ENCODE measurements around the gene SEMA5B. TPM values are rescaled to one million over a fixed set of nuclear protein-coding genes. Genes with fewer than 3 reads are reported as not detected.

Gene SEMA5B
- total and polyA plus RNA-seq, 2 experiments from 2014 or later, result 8.0 to 26.8 TPM

DNA sequence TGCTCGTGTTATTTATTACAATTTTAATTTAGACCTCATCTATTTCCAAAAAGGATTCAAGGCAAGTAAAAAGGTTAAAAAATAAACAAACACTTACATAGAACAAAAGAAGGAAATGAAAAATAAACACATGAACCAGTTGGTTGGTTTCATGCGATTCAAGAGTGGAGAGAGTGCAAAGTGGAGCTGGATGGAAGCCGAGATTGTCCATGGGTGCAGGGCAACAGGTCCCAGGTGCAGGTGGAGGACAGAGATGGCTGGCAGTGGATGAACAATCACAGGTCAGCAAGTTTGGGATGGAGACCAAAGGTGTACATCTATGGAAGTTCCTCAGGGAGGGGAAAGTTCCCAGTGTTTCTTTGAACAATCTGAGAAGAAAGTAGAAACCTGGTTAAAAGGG, 11.6 kb upstream of the SEMA5B start:
- Histone ChIP-seq H3K4me3 (no peak overlapping the region), H3K4me1 (ENCODE audit: insufficient read depth) (no peaks in the 10 kb centered on the region), H4K20me1 (replicated peaks; ENCODE audit: insufficient read depth) (no peaks in the 10 kb centered on the region), H3K79me2 (replicated peaks; ENCODE audit: insufficient read depth) (no peaks in the 10 kb centered on the region), H3K27ac (ENCODE audit: low read depth) (no peak overlapping the region), H2AFZ (no peak overlapping the region), H3F3A (replicated peaks; ENCODE audit: low read depth) (no peaks in the 10 kb centered on the region), H3K27me3 (ENCODE audit: insufficient read depth) (no peaks in the 10 kb centered on the region), H3K4me2 (no peak overlapping the region), H3K36me3 (ENCODE audit: insufficient read depth) (no peaks in the 10 kb centered on the region), H3K9me2 (ENCODE audit: insufficient read depth) (0 out of 2 replicates have a peak, but pooled peaks cover 5% of the 10 kb centered on the region)
- H3K27me3 Mint-ChIP-seq (ENCODE audit: insufficient read depth, low read depth, poor library complexity), result no peaks in the 10 kb centered on the region
- H3K4me3 Mint-ChIP-seq, result no peak overlapping the region
- H3K27ac Mint-ChIP-seq, result no peak overlapping the region
- DNase-seq (ENCODE audit: low spot score), result no peak
- no peaks in the 10 kb centered on the region for H3K9me3 Mint-ChIP-seq
- TF ChIP-seq EZH2 (IDR thresholded peaks at IDR 0.05; ENCODE audit: low read depth, unreplicated experiment), result no peak
- TF ChIP-seq, protein P1, sequence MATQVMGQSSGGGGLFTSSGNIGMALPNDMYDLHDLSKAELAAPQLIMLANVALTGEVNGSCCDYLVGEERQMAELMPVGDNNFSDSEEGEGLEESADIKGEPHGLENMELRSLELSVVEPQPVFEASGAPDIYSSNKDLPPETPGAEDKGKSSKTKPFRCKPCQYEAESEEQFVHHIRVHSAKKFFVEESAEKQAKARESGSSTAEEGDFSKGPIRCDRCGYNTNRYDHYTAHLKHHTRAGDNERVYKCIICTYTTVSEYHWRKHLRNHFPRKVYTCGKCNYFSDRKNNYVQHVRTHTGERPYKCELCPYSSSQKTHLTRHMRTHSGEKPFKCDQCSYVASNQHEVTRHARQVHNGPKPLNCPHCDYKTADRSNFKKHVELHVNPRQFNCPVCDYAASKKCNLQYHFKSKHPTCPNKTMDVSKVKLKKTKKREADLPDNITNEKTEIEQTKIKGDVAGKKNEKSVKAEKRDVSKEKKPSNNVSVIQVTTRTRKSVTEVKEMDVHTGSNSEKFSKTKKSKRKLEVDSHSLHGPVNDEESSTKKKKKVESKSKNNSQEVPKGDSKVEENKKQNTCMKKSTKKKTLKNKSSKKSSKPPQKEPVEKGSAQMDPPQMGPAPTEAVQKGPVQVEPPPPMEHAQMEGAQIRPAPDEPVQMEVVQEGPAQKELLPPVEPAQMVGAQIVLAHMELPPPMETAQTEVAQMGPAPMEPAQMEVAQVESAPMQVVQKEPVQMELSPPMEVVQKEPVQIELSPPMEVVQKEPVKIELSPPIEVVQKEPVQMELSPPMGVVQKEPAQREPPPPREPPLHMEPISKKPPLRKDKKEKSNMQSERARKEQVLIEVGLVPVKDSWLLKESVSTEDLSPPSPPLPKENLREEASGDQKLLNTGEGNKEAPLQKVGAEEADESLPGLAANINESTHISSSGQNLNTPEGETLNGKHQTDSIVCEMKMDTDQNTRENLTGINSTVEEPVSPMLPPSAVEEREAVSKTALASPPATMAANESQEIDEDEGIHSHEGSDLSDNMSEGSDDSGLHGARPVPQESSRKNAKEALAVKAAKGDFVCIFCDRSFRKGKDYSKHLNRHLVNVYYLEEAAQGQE (IDR thresholded peaks at IDR 0.05; ENCODE audit: unreplicated experiment), result no peak
- no peak for TF ChIP-seq ZNF114 (CRISPR knock-in tag; IDR thresholded peaks at IDR 0.05)
- TF ChIP-seq CREB1 (CRISPR knock-in tag; IDR thresholded peaks at IDR 0.05; ENCODE audit: low read depth), result no peak
- TF ChIP-seq, protein P2, sequence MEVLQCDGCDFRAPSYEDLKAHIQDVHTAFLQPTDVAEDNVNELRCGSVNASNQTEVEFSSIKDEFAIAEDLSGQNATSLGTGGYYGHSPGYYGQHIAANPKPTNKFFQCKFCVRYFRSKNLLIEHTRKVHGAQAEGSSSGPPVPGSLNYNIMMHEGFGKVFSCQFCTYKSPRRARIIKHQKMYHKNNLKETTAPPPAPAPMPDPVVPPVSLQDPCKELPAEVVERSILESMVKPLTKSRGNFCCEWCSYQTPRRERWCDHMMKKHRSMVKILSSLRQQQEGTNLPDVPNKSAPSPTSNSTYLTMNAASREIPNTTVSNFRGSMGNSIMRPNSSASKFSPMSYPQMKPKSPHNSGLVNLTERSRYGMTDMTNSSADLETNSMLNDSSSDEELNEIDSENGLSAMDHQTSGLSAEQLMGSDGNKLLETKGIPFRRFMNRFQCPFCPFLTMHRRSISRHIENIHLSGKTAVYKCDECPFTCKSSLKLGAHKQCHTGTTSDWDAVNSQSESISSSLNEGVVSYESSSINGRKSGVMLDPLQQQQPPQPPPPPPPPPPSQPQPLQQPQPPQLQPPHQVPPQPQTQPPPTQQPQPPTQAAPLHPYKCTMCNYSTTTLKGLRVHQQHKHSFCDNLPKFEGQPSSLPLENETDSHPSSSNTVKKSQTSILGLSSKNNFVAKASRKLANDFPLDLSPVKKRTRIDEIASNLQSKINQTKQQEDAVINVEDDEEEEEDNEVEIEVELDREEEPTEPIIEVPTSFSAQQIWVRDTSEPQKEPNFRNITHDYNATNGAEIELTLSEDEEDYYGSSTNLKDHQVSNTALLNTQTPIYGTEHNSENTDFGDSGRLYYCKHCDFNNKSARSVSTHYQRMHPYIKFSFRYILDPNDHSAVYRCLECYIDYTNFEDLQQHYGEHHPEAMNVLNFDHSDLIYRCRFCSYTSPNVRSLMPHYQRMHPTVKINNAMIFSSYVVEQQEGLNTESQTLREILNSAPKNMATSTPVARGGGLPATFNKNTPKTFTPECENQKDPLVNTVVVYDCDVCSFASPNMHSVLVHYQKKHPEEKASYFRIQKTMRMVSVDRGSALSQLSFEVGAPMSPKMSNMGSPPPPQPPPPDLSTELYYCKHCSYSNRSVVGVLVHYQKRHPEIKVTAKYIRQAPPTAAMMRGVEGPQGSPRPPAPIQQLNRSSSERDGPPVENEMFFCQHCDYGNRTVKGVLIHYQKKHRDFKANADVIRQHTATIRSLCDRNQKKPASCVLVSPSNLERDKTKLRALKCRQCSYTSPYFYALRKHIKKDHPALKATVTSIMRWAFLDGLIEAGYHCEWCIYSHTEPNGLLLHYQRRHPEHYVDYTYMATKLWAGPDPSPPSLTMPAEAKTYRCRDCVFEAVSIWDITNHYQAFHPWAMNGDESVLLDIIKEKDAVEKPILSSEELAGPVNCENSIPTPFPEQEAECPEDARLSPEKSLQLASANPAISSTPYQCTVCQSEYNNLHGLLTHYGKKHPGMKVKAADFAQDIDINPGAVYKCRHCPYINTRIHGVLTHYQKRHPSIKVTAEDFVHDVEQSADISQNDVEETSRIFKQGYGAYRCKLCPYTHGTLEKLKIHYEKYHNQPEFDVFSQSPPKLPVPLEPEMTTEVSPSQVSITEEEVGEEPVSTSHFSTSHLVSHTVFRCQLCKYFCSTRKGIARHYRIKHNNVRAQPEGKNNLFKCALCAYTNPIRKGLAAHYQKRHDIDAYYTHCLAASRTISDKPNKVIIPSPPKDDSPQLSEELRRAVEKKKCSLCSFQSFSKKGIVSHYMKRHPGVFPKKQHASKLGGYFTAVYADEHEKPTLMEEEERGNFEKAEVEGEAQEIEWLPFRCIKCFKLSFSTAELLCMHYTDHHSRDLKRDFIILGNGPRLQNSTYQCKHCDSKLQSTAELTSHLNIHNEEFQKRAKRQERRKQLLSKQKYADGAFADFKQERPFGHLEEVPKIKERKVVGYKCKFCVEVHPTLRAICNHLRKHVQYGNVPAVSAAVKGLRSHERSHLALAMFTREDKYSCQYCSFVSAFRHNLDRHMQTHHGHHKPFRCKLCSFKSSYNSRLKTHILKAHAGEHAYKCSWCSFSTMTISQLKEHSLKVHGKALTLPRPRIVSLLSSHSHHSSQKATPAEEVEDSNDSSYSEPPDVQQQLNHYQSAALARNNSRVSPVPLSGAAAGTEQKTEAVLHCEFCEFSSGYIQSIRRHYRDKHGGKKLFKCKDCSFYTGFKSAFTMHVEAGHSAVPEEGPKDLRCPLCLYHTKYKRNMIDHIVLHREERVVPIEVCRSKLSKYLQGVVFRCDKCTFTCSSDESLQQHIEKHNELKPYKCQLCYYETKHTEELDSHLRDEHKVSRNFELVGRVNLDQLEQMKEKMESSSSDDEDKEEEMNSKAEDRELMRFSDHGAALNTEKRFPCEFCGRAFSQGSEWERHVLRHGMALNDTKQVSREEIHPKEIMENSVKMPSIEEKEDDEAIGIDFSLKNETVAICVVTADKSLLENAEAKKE (CRISPR knock-in tag; IDR thresholded peaks at IDR 0.05), result no peak
- TF ChIP-seq JUNB (IDR thresholded peaks at IDR 0.05; ENCODE audit: unreplicated experiment), result no peak
- TF ChIP-seq, protein P3, sequence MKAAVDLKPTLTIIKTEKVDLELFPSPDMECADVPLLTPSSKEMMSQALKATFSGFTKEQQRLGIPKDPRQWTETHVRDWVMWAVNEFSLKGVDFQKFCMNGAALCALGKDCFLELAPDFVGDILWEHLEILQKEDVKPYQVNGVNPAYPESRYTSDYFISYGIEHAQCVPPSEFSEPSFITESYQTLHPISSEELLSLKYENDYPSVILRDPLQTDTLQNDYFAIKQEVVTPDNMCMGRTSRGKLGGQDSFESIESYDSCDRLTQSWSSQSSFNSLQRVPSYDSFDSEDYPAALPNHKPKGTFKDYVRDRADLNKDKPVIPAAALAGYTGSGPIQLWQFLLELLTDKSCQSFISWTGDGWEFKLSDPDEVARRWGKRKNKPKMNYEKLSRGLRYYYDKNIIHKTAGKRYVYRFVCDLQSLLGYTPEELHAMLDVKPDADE (IDR thresholded peaks at IDR 0.05), result no peak
- TF ChIP-seq EZH2phosphoT487 (IDR thresholded peaks at IDR 0.05; ENCODE audit: unreplicated experiment), result no peak
- TF ChIP-seq STAT1 (IDR thresholded peaks at IDR 0.05; ENCODE audit: unreplicated experiment), result no peak
- TF ChIP-seq, protein P4, sequence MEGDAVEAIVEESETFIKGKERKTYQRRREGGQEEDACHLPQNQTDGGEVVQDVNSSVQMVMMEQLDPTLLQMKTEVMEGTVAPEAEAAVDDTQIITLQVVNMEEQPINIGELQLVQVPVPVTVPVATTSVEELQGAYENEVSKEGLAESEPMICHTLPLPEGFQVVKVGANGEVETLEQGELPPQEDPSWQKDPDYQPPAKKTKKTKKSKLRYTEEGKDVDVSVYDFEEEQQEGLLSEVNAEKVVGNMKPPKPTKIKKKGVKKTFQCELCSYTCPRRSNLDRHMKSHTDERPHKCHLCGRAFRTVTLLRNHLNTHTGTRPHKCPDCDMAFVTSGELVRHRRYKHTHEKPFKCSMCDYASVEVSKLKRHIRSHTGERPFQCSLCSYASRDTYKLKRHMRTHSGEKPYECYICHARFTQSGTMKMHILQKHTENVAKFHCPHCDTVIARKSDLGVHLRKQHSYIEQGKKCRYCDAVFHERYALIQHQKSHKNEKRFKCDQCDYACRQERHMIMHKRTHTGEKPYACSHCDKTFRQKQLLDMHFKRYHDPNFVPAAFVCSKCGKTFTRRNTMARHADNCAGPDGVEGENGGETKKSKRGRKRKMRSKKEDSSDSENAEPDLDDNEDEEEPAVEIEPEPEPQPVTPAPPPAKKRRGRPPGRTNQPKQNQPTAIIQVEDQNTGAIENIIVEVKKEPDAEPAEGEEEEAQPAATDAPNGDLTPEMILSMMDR (conservative IDR thresholded peaks at IDR 0.05; ENCODE audit: low read depth in 2 of 2), result no peak
- no peak for TF ChIP-seq NANOG (IDR thresholded peaks at IDR 0.05; ENCODE audit: borderline replicate concordance)
- no peak for TF ChIP-seq ZNF331 (CRISPR knock-in tag; IDR thresholded peaks at IDR 0.05; ENCODE audit: low read depth)
- no peak for TF ChIP-seq POLR2AphosphoS5 (IDR thresholded peaks at IDR 0.05; ENCODE audit: low read depth)
- H3K4me1 Mint-ChIP-seq, result peaks cover 6% of the 10 kb centered on the region; the same call in 2 of the 3 replicates
- ATAC-seq, result no peak
- no peaks in the 10 kb centered on the region for H3K36me3 Mint-ChIP-seq (ENCODE audit: low read depth)
